Measurements from ENCODE around the gene FIGLA.

DNA sequence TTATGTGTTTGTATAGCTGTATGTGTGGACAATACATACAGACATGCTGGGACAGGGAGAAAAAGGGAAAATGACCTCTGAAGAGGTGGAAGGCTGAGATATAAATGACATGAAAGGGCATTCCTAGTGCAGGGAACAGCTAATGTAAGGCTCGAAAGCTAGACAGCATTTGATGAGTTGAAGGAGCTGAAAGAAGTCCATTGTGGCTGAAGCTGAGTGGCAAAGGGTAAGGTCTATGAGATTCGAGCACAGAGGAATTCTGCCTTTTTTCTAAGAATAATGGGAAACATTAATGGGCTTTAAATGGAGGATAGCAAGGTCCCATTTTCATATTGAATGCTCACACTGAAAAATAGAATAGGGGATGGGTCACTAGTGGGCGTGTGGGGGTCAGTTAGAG is 46.0 kb downstream of the FIGLA start:
- TF ChIP-seq, protein P1, sequence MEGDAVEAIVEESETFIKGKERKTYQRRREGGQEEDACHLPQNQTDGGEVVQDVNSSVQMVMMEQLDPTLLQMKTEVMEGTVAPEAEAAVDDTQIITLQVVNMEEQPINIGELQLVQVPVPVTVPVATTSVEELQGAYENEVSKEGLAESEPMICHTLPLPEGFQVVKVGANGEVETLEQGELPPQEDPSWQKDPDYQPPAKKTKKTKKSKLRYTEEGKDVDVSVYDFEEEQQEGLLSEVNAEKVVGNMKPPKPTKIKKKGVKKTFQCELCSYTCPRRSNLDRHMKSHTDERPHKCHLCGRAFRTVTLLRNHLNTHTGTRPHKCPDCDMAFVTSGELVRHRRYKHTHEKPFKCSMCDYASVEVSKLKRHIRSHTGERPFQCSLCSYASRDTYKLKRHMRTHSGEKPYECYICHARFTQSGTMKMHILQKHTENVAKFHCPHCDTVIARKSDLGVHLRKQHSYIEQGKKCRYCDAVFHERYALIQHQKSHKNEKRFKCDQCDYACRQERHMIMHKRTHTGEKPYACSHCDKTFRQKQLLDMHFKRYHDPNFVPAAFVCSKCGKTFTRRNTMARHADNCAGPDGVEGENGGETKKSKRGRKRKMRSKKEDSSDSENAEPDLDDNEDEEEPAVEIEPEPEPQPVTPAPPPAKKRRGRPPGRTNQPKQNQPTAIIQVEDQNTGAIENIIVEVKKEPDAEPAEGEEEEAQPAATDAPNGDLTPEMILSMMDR (IDR thresholded peaks at IDR 0.05; ENCODE audit: insufficient read depth, low read length), result no peak
- TF ChIP-seq SPI1 (IDR thresholded peaks at IDR 0.05; ENCODE audit: borderline replicate concordance, low read depth), result no peak

All from HL-60 (cell line).